ENCODE results near the gene FBXO44. TPM values are rescaled to one million over a fixed set of nuclear protein-coding genes. Genes with fewer than 3 reads are reported as not detected.

FBXO44 gene
- total and polyA plus RNA-seq, 2 donors (not counting 1 experiment from before 2014, with no cell fraction given) = 8.1 to 17.8 TPM

- Histone ChIP-seq H3K9me3 (ENCODE audit: control insufficient read depth, insufficient read depth, low read depth, low read length) (no peaks in the 10 kb centered on the region), H3K4me3 (replicated peaks in 1 of 4; ENCODE audit: control extremely low read depth in 1 of 4, insufficient read depth in 1 of 4, low read depth in 3 of 4, low read length in 4 of 4) (no peak overlapping the region), H2AFZ (ENCODE audit: low read length) (no peak overlapping the region), H3K4me1 (ENCODE audit: control insufficient read depth, extremely low read depth, insufficient read depth, low read length) (no peaks in the 10 kb centered on the region), H3K27me3 (ENCODE audit: control insufficient read depth, insufficient read depth, low read length) (peaks cover 2% of the 10 kb centered on the region), H3K27ac (ENCODE audit: insufficient read depth, low read length) (no peak overlapping the region), H4K20me1 (ENCODE audit: control insufficient read depth, extremely low read depth, insufficient read depth, low read length) (no peaks in the 10 kb centered on the region), H3K79me2 (ENCODE audit: control insufficient read depth, insufficient read depth, low read length) (no peaks in the 10 kb centered on the region), H3K4me2 (ENCODE audit: extremely low read depth, insufficient read depth, low read length) (no peak overlapping the region), H3K36me3 (ENCODE audit: control insufficient read depth, insufficient read depth, low read length) (no peaks in the 10 kb centered on the region), H3K9ac (ENCODE audit: insufficient read depth, low read length) (no peak overlapping the region)
- no peak for DNase-seq (ENCODE audit: low read depth in 2 of 2)
- no peak for TF ChIP-seq EZH2 (IDR thresholded peaks at IDR 0.05; ENCODE audit: low read length, missing control alignments)
Measured at GRCh38 chr1:11615090-11615489, 39.6 kb upstream of the FBXO44 start.

GRCh38 chr1:11616766-11617165 is 37.9 kb upstream of the FBXO44 start:
- H3K4me1 ChIP-seq (ENCODE audit: control insufficient read depth, extremely low read depth, insufficient read depth, low read length) = no peaks in the 10 kb centered on the region
- no peaks in the 10 kb centered on the region for H3K9me3 ChIP-seq (ENCODE audit: control insufficient read depth, insufficient read depth, low read depth, low read length)
- no peaks in the 10 kb centered on the region for H4K20me1 ChIP-seq (ENCODE audit: control insufficient read depth, extremely low read depth, insufficient read depth, low read length)
- H3K36me3 ChIP-seq (ENCODE audit: control insufficient read depth, insufficient read depth, low read length) = no peaks in the 10 kb centered on the region
- H3K4me3 ChIP-seq (replicated peaks in 1 of 4; ENCODE audit: control extremely low read depth in 1 of 4, insufficient read depth in 1 of 4, low read depth in 3 of 4, low read length in 4 of 4) = no peak overlapping the region
- no peak overlapping the region for H3K27ac ChIP-seq (ENCODE audit: insufficient read depth, low read length)
- H3K9ac ChIP-seq (ENCODE audit: insufficient read depth, low read length) = no peak overlapping the region
- no peaks in the 10 kb centered on the region for H3K79me2 ChIP-seq (ENCODE audit: control insufficient read depth, insufficient read depth, low read length)
- no peak for DNase-seq (ENCODE audit: low read depth in 2 of 2)
- H2AFZ ChIP-seq (ENCODE audit: low read length) = no peak overlapping the region
- TF ChIP-seq CTCF (conservative IDR thresholded peaks at IDR 0.05 in 1 of 2, IDR thresholded peaks at IDR 0.05 in 1 of 2; ENCODE audit: low read depth in 1 of 2, low read length in 2 of 2) = no peak
- TF ChIP-seq EZH2 (IDR thresholded peaks at IDR 0.05; ENCODE audit: low read length, missing control alignments) = no peak
- H3K4me2 ChIP-seq (ENCODE audit: extremely low read depth, insufficient read depth, low read length) = no peak overlapping the region
- H3K27me3 ChIP-seq (ENCODE audit: control insufficient read depth, insufficient read depth, low read length) = peaks cover 2% of the 10 kb centered on the region

GRCh38 chr1:11617314-11617713 is 37.4 kb upstream of the FBXO44 start:
- Histone ChIP-seq H3K9me3 (ENCODE audit: control insufficient read depth, insufficient read depth, low read depth, low read length) (no peaks in the 10 kb centered on the region), H3K9ac (ENCODE audit: insufficient read depth, low read length) (no peak overlapping the region), H2AFZ (ENCODE audit: low read length) (no peak overlapping the region), H3K4me3 (replicated peaks in 1 of 4; ENCODE audit: control extremely low read depth in 1 of 4, insufficient read depth in 1 of 4, low read depth in 3 of 4, low read length in 4 of 4) (no peak overlapping the region), H3K4me1 (ENCODE audit: control insufficient read depth, extremely low read depth, insufficient read depth, low read length) (no peaks in the 10 kb centered on the region), H4K20me1 (ENCODE audit: control insufficient read depth, extremely low read depth, insufficient read depth, low read length) (no peaks in the 10 kb centered on the region), H3K36me3 (ENCODE audit: control insufficient read depth, insufficient read depth, low read length) (no peaks in the 10 kb centered on the region), H3K4me2 (ENCODE audit: extremely low read depth, insufficient read depth, low read length) (no peak overlapping the region), H3K27me3 (ENCODE audit: control insufficient read depth, insufficient read depth, low read length) (peaks cover 4% of the 10 kb centered on the region), H3K79me2 (ENCODE audit: control insufficient read depth, insufficient read depth, low read length) (no peaks in the 10 kb centered on the region), H3K27ac (ENCODE audit: insufficient read depth, low read length) (no peak overlapping the region)
- no peak for TF ChIP-seq CTCF (conservative IDR thresholded peaks at IDR 0.05 in 1 of 2, IDR thresholded peaks at IDR 0.05 in 1 of 2; ENCODE audit: low read depth in 1 of 2, low read length in 2 of 2)
- no peak for TF ChIP-seq EZH2 (IDR thresholded peaks at IDR 0.05; ENCODE audit: low read length, missing control alignments)
- no peak for DNase-seq (ENCODE audit: low read depth in 2 of 2)
